Right lobe of liver (tissue), 6 donors: ENCODE data around the gene AGAP3. TPM values are rescaled to one million over a fixed set of nuclear protein-coding genes. Genes with fewer than 3 reads are reported as not detected.
A peak's percentile ranks its signal among the peaks of the same experiment; 100 is the strongest.

Source experiments
- ATAC-seq, 4 donors: fragments of 200-7000 bp; cut with Tn5 transposase; one replicate each; pipeline ENCODE4 v1.9.1; 2020; ENCODE audit warnings: mild to moderate bottlenecking in 4 of 4, moderate library complexity in 4 of 4
- DNase-seq, 3 donors: peaks; one replicate each; pipeline ENCODE4 v3.0.0-alpha.2; 2020
- H3K27ac ChIP-seq, 3 donors: fragments of 200-600 bp; one replicate each; pipeline ENCODE4 v1.8.0; 2022
- H3K27me3 ChIP-seq, 2 donors: fragments of 200-600 bp; one replicate each; pipeline ENCODE4 v1.8.0; 2022
- H3K36me3 ChIP-seq, 4 donors: fragments of 200-600 bp; sonication (generic) in 1 of 4; one replicate each; pipeline versions ENCODE4 v1.5.1 to v1.8.0; 2017 to 2022; ENCODE audit warnings: control low read depth in 1 of 4
- H3K4me1 ChIP-seq, 4 donors: fragments of 200-600 bp; sonication (generic) in 1 of 4; one replicate each; pipeline versions ENCODE4 v1.5.1 to v1.8.0; 2017 to 2022; ENCODE audit warnings: control low read depth in 1 of 4
- H3K4me3 ChIP-seq, 3 donors: fragments of 200-600 bp; one replicate each; pipeline ENCODE4 v1.8.0; 2022
- H3K9me3 ChIP-seq, 4 donors: fragments of 200-600 bp; sonication (generic) in 1 of 4; one replicate each; pipeline versions ENCODE4 v1.5.1 to v1.8.0; 2017 to 2022; ENCODE audit warnings: control low read depth in 1 of 4
- POLR2A ChIP-seq: fragments of 450-650 bp; IDR thresholded peaks from one replicate; pipeline ENCODE4 v1.6.1; 2017; ENCODE audit warnings: antibody characterized with exemption, mild to moderate bottlenecking
- WGBS: methylation state at CpG from one replicate; pipeline ENCODE4 v1.1.6; 2018; ENCODE audit warnings: low coverage, low lambda C conversion rate; ENCODE audit not compliant: insufficient coverage; ENCODE audit errors: missing lambda C conversion rate; 5-methylcytosine and 5-hydroxymethylcytosine counted together
- intact Hi-C, 2 donors: fragments of 100-400 bp; cut with DNase I; formaldehyde crosslinking; loops; one replicate each; pipeline versions ENCODE4 v1.11.2 to v1.14.1; 2022
- total RNA-seq, 6 experiments: library from RNA; depleted of rRNA in 2 of 6; stranded (reverse); fragments of >200 nt in 2 of 6; fragmentation: NEBNext Ultra II Directional in 3 of 6; extraction: Animal tissue kit (Norgen Biotek cat#: 25700) in 3 of 6; gene quantifications; one replicate each; pipeline versions ENCODE4 v1.1.0 to v1.2.4, GENCODE V29; 2016 to 2023
- TF ChIP-seq, protein P1 (sequence below), 4 donors: fragments of 200-600 bp in 3 of 4; fragments of 450-650 bp in 1 of 4; IDR thresholded peaks; one replicate each; pipeline versions ENCODE4 v1.5.1 to v1.8.0; 2016 to 2022; ENCODE audit warnings: antibody characterized with exemption in 4 of 4, mild to moderate bottlenecking in 2 of 4
- donor health status: DM: no; HTN: yes; CAD: no.
- donor health status: DM: no; HTN: no; CAD: no.
- donor health status: DM: no; HTN: no; CAD: no.
- donor health status: DM: no; HTN: yes; CAD: no.
- donor health status: DM: no; HTN: yes; CAD: no.

Gene AGAP3
- total RNA-seq, 6 experiments from 2014 or later, result 36.3 to 44.3 (median 39.5) TPM

DNA sequence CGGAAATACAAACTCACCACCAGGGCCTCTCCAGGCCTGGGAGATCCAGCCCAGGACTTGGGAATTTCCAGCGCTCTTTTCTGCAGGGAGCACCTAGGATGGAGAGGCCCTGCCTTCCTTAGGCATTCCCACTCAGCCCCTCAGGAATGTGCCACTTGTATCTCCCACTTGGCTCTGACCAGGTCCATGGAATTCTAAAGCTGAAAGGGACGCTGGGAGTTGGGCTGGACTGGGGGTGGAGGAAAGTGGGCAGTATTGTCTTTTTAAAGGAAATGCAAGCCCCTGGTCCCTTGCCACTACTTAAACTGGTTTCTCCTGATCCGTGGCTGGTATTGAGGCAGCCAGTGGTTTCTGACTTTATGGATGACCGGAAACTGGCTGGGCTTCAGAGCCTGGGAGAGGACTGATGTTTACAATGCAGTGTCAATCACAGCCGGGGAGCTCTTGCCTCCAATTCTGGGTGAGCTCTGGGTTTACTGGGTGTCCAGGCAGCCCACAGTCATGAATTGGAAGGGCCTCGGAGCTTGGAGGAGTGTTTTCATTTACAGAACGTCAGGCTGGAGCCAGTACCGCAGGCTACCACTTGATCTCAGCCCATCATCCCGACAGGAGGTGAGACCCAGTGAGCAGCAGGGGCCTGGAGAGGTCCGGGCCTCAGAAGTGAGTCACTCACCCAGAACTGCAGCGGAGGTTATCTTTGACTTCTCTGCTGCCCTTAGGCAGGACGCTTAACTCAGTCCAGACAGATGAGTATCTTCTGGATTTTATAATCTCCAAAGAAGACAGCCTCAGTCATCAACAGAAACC lies 27.3 kb downstream of the AGAP3 start:
- no peak overlapping the region for H3K4me3 ChIP-seq
- H3K9me3 ChIP-seq, result no peaks in the 10 kb centered on the region
- H3K27me3 ChIP-seq, result no peaks in the 10 kb centered on the region
- ATAC-seq, result no peak
- no peak for DNase-seq
- peaks cover 0 to 4% (median under 1%) of the 10 kb centered on the region in 4 donors for H3K36me3 ChIP-seq
- no peak overlapping the region for H3K27ac ChIP-seq
- TF ChIP-seq POLR2A, result no peak
- TF ChIP-seq, protein P1, sequence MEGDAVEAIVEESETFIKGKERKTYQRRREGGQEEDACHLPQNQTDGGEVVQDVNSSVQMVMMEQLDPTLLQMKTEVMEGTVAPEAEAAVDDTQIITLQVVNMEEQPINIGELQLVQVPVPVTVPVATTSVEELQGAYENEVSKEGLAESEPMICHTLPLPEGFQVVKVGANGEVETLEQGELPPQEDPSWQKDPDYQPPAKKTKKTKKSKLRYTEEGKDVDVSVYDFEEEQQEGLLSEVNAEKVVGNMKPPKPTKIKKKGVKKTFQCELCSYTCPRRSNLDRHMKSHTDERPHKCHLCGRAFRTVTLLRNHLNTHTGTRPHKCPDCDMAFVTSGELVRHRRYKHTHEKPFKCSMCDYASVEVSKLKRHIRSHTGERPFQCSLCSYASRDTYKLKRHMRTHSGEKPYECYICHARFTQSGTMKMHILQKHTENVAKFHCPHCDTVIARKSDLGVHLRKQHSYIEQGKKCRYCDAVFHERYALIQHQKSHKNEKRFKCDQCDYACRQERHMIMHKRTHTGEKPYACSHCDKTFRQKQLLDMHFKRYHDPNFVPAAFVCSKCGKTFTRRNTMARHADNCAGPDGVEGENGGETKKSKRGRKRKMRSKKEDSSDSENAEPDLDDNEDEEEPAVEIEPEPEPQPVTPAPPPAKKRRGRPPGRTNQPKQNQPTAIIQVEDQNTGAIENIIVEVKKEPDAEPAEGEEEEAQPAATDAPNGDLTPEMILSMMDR (IDR thresholded peaks at IDR 0.05), result no peak
- intact Hi-C loops, result loop anchor here in 1 of 2 donors (5.0 kb wide), 1 partner anchor 81 kb away; no protein-coding TSS in a partner anchor
- H3K4me1 ChIP-seq, result no peaks in the 10 kb centered on the region
- 46% methylated on average over 3 of the region's 13 CpGs for WGBS

DNA sequence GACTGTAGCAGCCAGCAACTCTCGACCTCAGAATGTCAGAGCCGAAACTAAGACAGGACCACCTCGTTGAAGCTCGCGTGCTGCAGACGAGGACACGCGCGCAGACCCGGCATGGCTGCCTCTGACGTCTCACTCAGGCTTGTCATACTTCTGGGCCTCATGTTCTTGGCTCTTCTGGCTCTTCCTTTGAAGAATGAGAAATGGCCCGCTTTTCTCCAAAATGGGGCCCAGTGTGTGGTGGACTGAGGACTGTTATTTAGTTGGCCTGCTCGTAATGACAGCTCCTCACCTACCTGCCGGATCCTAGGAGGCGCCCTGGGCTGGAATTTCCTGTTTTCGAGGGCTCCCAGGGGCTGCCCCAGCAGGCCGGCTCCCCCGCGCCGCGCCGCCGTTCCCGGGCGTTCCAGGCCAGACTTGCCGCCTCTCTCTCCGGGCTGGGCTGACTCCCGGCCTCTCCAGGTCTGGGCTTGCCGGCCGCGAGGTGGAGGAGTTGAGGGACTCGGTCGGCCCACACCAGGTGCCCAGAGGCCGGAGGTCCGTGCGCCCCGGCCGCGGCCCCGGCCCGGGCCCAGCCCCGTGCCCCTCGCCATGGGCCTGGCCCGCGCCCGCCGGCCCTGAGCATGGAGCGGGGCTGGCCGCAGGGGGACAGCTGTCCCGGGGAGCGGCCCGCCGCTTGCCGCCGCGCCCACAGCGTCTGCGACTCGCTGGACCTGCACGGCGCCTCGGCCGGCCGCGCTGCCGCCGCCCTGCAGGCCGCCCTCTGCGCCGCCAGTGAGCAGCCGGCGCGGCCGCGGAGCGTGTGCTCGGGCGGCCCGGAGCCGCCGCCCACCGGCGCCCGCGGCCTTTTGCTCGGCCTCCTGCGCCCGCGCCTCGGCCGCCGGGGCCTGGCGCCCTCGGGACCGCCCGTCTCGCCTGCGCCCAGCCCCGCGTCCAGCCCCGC lies 28.1 kb downstream of the AGAP3 start:
- WGBS, result 70% methylated on average over 4 of the region's 101 CpGs
- H3K36me3 ChIP-seq, result peaks cover 0 to 13% (median 2%) of the 10 kb centered on the region in 4 donors
- TF ChIP-seq POLR2A, result no peak
- TF ChIP-seq, protein P1 (IDR thresholded peaks at IDR 0.05), result no peak
- H3K9me3 ChIP-seq, result no peaks in the 10 kb centered on the region
- no peak for DNase-seq
- no peaks in the 10 kb centered on the region for H3K27me3 ChIP-seq
- no peak overlapping the region for H3K4me3 ChIP-seq
- no peaks in the 10 kb centered on the region for H3K4me1 ChIP-seq
- intact Hi-C loops, result loop anchor here in 1 of 2 donors (5.0 kb wide), 1 partner anchor 82 kb away; no protein-coding TSS in a partner anchor
- ATAC-seq, result no peak
- no peak overlapping the region for H3K27ac ChIP-seq

DNA sequence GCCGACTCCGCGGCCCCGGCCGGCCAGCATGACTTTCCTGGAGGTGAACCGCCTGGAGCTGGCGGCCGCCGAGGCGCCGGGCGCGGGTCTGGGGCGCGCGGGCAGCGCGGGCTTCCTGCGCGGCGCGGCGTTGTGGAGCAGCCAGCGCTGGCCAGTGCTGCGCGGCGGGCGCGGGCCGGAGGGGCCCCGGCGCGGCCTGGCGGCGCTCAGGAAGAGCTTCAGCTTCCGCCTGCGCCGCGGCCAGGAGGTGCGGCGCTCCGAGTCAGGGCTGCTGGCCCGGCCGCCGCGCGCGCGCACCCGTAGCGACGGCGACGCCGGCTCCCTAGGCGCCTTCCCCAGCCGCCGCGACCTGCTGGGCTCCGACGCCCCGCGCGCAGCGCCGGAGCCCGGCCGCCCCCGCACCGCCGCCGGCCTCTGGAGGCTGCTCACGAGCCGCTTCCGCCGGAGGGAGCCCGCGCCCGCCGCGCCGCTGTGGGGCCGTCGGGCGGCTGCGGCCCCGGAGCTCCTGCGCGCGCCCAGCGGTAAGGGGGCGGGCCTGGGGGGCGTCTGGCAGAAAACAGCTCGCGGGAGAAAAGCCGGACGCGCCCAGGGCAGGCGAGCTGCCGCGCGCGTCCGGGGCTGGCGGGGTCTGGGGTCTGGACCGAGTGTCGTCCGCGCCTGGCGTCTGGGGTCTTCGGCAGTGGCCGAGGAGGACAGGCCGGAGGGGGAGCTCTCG lies 29.0 kb downstream of the AGAP3 start:
- H3K36me3 ChIP-seq, result peaks cover 0 to 21% (median 4%) of the 10 kb centered on the region in 4 donors
- no peaks in the 10 kb centered on the region for H3K4me1 ChIP-seq
- no peak overlapping the region for H3K4me3 ChIP-seq
- DNase-seq (no peak), ATAC-seq (peak in 3 of 4 donors; percentile 23 to 39 (median 28))
- no peak overlapping the region for H3K27ac ChIP-seq
- 55% methylated on average over 4 of the region's 114 CpGs for WGBS
- intact Hi-C loops, result no loop called here
- no peak for TF ChIP-seq POLR2A
- TF ChIP-seq, protein P1 (IDR thresholded peaks at IDR 0.05), result no peak
- H3K9me3 ChIP-seq, result no peaks in the 10 kb centered on the region
- H3K27me3 ChIP-seq, result no peaks in the 10 kb centered on the region

DNA sequence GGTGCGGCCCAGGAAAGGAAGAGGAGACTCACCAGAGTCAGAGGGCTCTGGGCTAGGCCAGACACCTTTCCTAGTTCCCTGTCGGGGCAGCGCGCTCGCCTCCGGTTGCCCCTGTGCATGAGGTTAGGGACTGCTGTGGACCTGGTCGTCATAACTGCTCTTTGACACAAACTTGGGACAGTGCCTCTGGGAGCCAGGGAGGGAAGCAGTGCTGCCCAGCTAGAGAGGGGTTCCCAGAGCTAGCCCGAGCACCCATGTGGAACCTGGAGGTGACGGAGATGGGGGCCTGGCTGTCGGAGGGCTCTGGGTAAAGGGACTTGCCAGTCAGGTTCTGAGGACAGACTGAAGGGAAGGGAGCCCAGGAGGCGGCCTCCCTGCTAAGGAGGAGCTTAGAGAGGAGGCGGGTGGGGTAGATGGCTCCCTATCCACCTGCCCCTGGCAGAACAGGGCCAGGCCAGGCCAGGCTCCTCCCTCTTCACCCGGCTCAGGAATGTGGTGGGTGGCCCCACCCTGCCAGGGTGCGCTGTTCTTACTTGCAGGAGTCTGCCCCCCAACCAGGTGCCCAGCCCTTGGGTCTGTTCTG lies 29.7 kb downstream of the AGAP3 start:
- ATAC-seq (no peak), DNase-seq (no peak)
- WGBS, result 81% methylated on average over 4 of the region's 14 CpGs
- Histone ChIP-seq H3K9me3 (no peaks in the 10 kb centered on the region), H3K4me3 (no peak overlapping the region), H3K36me3 (peaks cover 0 to 27% (median 7%) of the 10 kb centered on the region in 4 donors), H3K27me3 (no peaks in the 10 kb centered on the region), H3K4me1 (no peaks in the 10 kb centered on the region), H3K27ac (no peak overlapping the region)
- TF ChIP-seq, protein P1 (IDR thresholded peaks at IDR 0.05), result no peak
- no peak for TF ChIP-seq POLR2A
- intact Hi-C loops, result no loop called here
